ENCODE measurements around the gene LAMTOR2.
"Not testable (repeated sequence)": the region's sequence is repeated elsewhere in the genome, so short reads cannot be mapped to it uniquely, and the experiment has no call there.

LAMTOR2 gene

GRCh38 chr1:156051011-156051725, 3.4 kb upstream of the LAMTOR2 start:
- in situ Hi-C loops (cut with MboI; ENCODE audit: low sequenced_read_pairs) = no loop called here

GRCh38 chr1:156052862-156053767, 1.5 kb upstream of the LAMTOR2 start:
- in situ Hi-C loops (cut with MboI; ENCODE audit: low sequenced_read_pairs) = no loop called here

GRCh38 chr1:156053768-156054499, 648 bp upstream of the LAMTOR2 start, which contains the start of gene UBQLN4:
Gene UBQLN4 (minus strand): TSS chr1:156053798. CDS start chr1:156053701, 97 bp downstream.
- in situ Hi-C loops (cut with MboI; ENCODE audit: low sequenced_read_pairs) = no loop called here

- in situ Hi-C loops (cut with MboI; ENCODE audit: low sequenced_read_pairs) = no loop called here
Observed at GRCh38 chr1:156055281-156056048, 883 bp downstream of the LAMTOR2 start.

- in situ Hi-C loops (cut with MboI; ENCODE audit: low sequenced_read_pairs) = no loop called here
Observed at GRCh38 chr1:156056326-156056849, 1.8 kb downstream of the LAMTOR2 start.

- in situ Hi-C loops (cut with MboI; ENCODE audit: low sequenced_read_pairs) = no loop called here
Observed at GRCh38 chr1:156060937-156061636, 6.5 kb downstream of the LAMTOR2 start, which contains the start of gene RAB25. Gene RAB25 (plus strand): TSS chr1:156061160. CDS start chr1:156061401, 241 bp downstream.

- in situ Hi-C loops (cut with MboI; ENCODE audit: low sequenced_read_pairs) = no loop called here
Observed at GRCh38 chr1:156062189-156062588, 7.6 kb downstream of the LAMTOR2 start.

GRCh38 chr1:156063997-156064285, 9.4 kb downstream of the LAMTOR2 start:
- in situ Hi-C loops (cut with MboI; ENCODE audit: low sequenced_read_pairs) = no loop called here

- in situ Hi-C loops (cut with MboI; ENCODE audit: low sequenced_read_pairs) = loop anchor here (5.0 kb wide), 2 partner anchors 72 to 127 kb away; no protein-coding TSS in a partner anchor
Observed at GRCh38 chr1:156064615-156065014, 10.0 kb downstream of the LAMTOR2 start.

- in situ Hi-C loops (cut with MboI; ENCODE audit: low sequenced_read_pairs) = loop anchor here (5.0 kb wide), 2 partner anchors 73 to 128 kb away; no protein-coding TSS in a partner anchor
Observed at GRCh38 chr1:156065212-156065611, 10.6 kb downstream of the LAMTOR2 start.

- in situ Hi-C loops (cut with MboI; ENCODE audit: low sequenced_read_pairs) = loop anchor here (5.0 kb wide), 2 partner anchors 74 to 129 kb away; no protein-coding TSS in a partner anchor
Observed at GRCh38 chr1:156065871-156066270, 11.3 kb downstream of the LAMTOR2 start.

- in situ Hi-C loops (cut with MboI; ENCODE audit: low sequenced_read_pairs) = loop anchor here (5.0 kb wide), 2 partner anchors 75 to 130 kb away; no protein-coding TSS in a partner anchor
Observed at GRCh38 chr1:156067262-156067661, 12.7 kb downstream of the LAMTOR2 start.

- in situ Hi-C loops (cut with MboI; ENCODE audit: low sequenced_read_pairs) = loop anchor here (5.0 kb wide), 2 partner anchors 77 to 132 kb away; no protein-coding TSS in a partner anchor
Observed at GRCh38 chr1:156069490-156070455, 15.2 kb downstream of the LAMTOR2 start.

GRCh38 chr1:156070548-156070947, 16.0 kb downstream of the LAMTOR2 start:
- in situ Hi-C loops (cut with MboI; ENCODE audit: low sequenced_read_pairs) = no loop called here

- in situ Hi-C loops (cut with MboI; ENCODE audit: low sequenced_read_pairs) = not testable (repeated sequence)
Observed at GRCh38 chr1:156071332-156071816, 16.8 kb downstream of the LAMTOR2 start.

- in situ Hi-C loops (cut with MboI; ENCODE audit: low sequenced_read_pairs) = no loop called here
Observed at GRCh38 chr1:156072251-156072650, 17.7 kb downstream of the LAMTOR2 start.

- in situ Hi-C loops (cut with MboI; ENCODE audit: low sequenced_read_pairs) = no loop called here
Observed at GRCh38 chr1:156073110-156073687, 18.6 kb downstream of the LAMTOR2 start.

- in situ Hi-C loops (cut with MboI; ENCODE audit: low sequenced_read_pairs) = no loop called here
Observed at GRCh38 chr1:156073740-156074139, 19.2 kb downstream of the LAMTOR2 start.
